Activated gamma-delta T cell treated with Interleukin-2 at 50 U/mL for 16 hours (primary cell): ENCODE measurements around the gene PIAS4.
A peak's percentile ranks its signal among the peaks of the same experiment; 100 is the strongest.

Experiments
- DNase-seq: peaks from one replicate; pipeline ENCODE4 v3.0.0-alpha.2; 2020

Gene PIAS4

DNA sequence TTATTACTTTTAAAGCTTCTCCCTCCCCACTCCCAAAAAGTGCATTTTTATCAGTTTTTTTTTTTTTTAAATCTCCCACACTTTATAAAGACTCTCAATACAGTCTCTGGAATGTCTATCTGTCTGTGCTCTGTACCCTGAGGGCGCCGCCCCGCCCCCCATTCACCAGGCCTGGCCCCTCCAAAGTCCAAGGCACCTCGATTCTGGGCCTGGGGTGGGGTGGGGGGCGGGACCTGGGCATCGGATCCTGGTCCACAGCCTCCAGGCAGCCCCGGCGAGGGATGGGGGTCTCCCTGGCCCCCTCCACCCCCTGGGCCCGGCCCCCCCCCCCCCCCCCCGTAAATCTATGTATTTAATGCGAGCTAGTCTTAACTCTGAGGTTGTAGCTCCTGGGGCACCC is 35.9 kb downstream of the PIAS4 start:
- no peak for DNase-seq

DNA sequence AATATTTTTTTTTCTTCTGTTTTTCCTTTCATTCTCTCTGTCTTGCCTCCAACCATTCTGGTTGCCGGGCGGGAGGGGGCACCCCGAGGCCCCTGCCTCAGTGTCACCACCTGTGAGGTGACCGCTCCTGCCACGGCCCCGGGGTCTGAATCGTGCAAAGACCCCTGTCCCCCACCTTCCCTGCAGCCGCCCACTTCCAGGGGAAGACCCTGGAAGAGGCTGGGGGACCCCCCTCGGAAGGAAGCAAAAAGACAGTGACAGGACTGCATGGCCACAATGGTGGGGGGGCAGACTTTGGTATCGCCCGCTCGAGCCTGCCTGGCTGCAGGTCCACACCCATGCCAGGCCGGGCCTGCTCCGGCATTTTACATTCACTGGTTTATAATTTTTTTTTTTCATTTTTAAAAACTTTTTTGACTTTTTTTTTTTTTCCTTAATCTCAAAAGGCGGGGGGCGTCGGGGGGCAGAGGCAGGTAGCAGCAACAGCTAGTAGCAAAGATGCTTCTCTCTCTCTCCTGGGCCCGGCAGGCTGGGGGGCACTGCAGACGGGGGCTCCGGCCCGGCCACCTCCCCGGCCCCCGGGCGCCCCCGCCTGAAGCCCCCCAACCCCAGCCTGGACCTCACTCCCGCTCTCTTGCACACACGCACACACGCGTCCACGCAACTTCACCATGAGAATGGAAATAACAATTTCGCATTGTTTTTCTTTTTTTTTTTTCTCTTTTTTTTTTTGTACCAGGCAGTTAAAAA is 36.6 kb downstream of the PIAS4 start:
- DNase-seq: no peak

DNA sequence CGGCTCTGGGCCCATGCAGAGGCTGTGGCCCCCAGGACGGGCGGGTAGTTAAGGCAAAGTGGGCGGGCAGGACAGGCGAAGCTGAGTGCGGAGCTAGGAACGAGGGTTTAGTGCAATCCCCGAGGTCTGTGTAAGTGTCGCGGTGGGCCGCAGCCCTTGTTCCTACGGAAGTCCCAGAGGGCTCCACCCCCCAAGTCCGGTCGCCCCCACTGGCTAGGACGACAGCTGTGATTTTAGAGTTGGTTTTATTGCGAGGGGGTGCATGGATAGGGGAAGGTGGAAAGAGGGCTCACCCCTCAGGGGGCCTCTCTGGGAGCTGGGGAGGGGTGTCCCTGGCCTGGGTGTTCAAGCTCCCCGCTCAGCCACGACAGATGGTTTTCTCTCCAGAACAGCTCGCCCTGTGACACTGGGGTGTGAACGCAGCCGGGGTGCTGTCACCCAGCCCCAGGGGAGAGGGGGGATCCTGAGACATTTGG is 37.5 kb downstream of the PIAS4 start:
- no peak for DNase-seq

DNA sequence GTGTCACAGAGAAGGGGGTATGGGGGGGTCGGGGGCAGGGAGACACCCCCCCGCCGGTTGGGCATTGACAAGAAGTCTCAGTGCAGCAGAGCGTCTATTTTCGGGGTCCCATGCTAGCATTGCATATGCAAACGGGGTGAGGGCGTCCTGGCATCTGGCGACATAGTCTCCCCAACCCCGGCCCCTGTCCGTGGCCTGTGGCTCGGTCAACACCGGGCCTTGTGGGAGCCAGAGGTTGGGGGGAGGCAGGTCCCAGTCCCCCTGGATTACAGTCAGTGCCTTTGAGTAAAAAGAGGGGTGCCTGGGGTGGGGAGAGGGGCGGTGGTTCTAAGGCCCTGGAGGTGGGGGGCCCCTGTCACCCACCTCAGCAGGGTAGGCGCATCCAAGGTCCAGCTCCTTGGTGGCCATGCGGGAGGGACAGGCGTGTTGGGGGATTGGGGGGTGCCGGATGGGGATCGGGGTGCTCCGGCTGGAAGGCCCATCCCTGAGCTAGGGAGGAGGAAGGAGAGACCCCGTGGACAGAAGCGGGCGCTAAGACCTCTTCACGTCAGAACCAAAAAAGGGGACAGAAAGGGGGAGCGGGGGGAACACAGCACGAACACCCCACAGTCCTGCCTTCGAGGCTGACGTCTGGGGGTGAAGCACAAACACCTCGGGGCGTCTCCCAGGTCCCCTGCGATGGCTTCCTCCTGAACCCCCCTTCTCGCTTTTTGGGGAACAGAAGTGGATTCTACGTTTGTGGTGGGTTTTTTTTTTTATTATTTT is 38.2 kb downstream of the PIAS4 start:
- DNase-seq: no peak

DNA sequence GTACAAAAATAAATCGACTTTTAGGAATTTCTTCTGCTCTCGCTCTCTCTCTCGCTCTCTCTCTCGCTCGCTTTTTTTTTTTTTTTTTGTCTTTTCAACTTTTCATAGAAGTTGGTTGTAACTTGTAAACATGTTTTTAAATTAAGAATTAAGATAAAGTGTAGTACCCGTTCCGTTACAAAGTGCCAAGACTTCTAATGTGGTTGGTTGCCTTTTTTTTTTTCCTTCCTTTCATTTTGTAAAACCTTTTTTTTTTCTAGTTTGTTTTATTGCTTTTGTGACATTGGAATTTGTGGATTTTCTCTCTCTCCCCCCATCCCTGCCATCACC is 38.8 kb downstream of the PIAS4 start:
- DNase-seq: no peak

DNA sequence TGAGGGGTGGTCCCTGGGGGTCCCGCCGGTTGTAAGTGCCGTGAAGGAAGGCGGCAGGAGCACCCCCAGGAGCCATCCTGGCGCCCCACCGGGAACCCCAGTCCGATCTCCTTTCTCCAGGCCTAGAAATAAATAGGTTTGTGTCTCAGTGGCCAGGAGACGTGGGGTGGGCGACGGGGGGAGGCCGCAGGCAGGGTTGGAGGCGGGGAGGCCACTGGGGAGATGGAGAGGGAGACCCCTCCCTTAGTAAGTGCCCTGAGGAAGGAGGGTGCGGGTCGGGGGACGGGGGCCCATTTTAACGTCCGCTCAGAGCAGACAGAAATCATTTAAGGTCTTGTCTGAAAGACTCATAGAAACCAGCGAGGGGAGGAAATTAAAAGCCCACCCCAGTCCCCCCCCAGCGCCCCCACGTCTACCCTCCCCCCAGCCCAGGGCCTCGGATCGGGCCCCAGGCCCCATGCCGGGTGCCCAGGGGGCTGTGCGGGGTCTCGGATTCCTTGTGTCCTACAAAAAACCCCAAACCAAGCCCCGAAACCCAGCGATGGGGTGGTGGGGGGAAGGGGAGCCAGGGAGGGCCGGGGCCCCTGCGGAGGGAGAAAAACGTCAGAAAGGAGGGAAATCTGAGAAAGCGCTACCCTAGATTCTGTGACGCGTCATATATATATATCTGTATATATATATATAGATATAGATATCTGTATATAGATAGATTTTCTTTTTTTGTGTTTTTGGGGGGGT is 39.6 kb downstream of the PIAS4 start:
- no peak for DNase-seq

DNA sequence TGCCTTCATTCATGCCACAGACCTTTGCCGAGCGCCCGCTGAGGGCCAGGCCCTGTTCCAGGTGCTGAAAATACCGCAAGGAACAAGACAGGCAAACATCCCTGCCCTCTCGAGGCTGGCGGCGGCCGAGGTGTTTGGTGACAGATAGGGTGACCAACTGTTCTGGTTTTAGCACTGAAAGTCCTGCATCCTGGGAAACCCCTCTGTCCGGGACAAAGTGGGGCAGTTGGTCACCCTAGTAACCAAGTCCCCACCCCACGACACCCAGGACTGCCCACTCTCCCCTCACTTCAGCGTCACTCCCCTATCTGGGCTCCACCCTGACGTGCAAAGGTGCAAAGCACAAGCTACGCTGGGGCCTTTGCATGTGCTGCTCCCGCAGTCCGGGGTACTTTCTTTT is 41.9 kb downstream of the PIAS4 start:
- DNase-seq: no peak

DNA sequence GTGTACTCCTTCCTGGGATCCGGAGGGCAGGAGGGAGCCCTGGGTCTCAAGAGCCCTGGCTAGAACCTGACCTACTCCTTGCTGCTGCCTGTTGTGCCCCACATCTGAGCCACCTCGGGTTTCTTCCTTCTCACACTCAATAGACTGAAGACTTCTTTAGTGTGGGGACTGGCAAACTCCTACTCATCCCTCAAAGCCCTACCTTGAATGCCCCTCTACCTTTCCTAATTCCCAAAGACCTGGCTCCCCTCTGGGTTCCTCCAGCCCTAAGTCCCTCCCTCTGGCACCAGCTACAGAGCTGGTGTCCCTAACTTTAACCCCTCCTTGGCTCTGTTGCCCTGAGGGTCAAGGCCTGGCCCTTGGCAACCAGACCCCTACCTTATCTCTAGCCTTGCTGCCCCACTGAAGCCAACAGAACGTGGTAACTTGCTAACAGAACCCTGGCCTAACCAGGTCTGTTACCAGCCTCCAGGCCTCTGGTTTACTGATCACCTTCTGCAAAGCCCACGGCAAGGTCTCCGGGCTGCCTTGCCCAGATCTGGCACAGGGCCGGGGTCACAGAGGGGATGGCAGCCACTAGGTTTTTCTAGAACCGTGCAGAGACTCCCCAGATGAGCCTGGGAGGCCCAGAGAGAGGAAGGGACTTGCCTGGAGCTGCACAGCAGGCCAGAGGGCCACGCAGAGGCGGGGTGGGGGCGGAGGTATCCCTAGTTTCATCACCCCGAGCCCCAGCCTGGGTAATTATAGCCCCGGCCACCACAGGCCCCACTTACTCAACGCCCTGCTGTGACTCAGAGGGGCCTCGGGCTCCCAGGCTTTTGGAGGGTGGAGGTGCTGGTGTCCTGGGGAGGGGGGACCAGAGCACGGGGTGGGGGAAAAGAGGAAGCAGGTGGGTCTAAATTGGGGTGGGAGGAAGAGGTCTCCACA is 43.9 kb downstream of the PIAS4 start:
- DNase-seq: no peak

DNA sequence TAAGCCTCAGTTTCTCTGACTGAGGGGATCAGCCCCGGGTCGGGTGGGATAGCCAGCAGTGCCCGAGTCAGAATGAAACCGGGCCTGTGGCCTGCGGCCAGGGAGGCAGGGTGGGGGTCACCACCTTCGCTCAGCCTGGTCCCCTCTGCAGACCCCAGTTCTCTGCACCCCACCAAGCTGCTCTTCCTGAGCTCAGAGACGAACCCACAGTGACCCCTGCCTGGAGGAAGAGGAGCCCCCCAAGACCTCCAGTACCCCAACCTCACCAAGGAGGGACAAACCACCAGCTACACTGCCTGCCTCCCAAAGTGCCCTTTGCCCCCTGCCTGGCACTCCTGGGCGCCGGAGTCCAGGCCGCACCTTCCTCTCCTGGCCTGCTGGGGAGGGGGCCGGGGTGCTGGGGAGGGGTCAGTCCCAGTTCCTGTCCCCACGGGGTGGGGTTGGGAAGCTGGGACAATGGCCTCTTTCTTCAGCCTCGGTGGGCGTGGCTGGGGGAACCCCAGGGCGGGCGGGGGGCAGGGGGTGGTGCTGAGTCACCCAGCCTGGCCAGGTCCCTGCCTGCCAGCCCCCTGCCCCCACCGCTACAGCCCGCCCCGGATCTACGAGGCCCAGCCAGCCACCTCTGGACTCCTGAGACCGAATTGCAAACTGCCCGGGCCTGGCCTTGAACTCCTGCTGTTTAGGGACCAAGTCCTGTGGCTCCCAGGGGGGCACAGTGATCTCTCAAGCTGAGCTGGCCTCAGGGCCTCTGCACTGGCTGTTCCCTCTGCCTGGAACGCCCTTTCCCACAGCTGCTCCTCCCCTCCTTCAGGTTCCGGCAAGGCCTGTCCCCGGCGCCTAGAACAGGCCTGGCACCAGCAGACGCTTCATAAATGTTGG is 44.8 kb downstream of the PIAS4 start:
- no peak for DNase-seq

DNA sequence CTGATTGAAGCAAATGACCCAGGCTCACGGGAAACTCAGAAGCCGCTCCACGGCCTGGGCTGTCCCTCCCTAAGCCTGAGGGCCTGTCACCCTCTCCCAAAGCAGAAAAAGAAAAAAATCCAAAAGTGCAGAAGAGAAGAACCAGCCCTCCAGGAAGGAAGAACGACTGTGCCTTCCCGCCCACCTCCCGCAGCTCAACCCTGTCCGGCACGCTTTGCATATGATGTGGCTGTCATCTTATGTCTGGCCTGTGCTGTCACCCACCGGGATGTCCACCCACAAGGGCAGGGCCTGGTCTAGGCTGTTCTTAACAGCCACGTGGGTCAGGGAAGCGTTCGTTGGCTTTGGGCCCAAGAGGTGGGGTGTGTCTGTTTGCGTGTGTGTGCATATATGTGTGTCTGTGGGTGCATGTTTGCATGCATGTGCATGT is 45.5 kb downstream of the PIAS4 start:
- DNase-seq: no peak

DNA sequence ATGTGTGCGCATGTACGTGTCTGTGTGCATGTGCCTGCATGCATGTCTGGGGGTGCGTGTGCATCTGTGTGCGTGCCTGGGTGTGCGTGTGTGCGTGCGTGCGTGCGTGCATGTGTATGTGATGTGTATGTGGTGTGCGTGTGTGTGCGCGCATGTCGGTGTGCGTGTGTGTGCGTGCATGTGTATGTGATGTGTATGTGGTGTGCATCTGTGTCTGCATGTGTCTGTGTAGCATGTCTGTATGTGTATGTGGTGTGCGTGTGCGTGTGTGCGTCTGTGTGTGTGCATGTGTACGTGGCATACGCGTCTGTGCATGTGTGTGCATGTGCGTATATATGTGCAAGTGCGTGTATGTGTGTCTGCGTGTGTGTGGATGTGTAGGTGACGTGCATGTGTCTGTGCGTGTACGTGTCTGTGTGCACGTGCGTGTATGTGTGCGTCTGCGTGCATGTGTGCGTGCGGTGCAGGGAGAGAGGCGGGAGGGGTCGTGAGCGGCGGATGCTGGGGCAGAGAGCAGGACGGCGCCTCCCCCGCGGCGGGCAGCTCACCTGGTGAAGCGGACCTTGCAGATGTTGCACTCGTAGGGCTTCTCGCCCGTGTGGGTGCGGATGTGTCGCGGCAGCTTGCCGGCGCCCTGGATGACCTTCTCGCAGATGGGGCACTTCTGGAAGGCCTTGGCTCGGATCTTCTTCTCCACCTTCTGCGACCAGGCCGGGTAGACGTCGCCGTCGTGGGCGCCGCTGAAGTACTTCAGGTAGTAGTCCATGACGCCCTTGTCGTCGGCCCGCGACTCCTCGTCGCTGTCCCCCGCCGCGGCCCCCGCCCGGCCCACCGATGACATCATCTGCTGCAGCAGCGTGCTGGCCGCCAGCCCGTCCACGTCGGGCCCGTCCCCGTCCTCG is 46.1 kb downstream of the PIAS4 start:
- DNase-seq: no peak

DNA sequence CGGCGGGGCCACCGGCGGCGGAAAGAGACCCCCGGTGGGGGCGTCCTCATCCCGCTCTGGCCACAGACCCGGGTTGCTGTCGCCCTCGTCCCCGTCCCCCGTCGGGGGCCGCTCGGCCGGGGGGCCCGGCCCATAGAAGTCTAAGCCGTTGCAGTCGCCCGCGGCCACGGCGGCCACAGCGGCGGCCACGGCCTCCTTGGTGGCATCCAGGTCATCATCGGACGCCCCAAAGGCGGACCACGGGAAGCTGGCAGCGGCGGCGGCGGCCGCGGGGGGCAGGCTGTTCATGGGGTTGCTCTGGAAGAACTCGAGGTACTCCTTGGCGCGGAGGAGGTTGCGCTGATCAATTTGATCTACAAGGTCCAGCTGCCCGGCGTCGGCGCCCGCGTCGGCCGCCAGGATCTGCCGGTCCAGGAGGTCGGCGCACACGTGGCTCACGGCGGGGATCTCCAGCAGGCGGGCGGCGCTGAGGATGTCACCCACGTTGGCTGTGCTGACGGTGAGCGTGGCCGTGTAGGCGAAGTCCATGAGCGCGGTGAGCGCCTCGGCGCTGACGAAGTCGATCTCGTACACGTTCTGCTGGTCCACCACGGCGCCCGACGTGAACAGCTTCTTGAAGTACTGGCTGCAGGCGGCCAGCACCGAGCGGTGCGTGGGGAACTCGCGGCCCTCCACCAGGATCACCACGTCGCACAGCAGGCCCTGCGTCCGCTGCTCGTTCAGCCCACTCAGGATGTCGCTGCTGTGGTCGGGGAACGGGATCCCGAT is 47.1 kb downstream of the PIAS4 start:
- DNase-seq: no peak

DNA sequence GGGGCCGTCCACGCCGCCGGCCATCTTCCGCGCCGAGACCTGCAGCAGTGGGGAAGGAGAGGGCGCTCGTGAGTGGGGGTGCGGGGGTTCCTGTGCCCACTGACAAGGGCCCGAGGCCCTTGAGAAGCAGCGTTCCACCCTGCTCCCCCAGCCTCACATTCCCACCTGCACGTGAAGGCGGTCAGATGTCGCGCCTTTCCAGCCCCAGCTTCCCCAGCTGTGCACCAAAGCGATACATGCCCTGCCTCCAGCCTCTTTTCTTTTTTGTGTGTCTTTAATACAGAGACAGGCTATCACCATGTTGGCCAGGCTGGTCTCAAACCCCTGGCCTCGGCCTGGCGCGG is 47.6 kb downstream of the PIAS4 start:
- no peak for DNase-seq

DNA sequence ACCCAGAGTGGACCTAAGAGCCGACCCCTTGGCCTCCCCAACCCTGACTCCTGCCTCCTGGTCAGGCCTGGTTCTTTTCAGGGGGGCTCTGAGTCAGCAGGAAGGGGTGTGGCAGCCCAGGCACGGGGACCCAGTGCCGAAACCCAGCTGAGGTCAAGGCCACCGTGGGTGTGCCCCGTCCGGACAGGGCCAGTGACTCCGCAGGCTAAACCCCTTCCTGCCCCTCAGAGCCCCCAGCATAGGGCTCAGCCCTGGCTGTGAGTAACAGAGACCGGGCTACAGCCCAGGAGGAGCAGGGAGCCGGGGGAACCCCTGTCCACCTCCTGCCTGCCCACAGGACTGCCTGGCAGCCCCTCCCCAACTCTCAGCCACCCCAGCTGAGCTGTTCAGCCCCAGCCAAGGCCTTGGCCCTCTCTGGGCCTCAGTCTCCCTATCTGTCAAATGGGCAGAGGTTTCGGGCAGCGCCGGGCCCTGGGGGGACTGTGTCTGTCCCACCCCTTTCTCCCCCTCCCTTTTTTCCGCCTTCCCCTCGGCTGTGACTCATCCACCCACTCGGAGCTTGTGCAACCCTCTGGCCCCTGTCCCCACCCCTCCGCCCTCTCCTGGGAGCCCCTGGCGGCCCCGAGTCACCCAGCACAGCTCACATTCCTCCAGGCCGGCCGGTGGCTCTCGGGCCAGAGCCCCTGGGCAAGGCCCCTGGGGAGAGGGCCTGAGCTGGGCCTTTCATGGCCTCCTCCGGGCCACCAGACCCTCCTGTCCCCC is 50.6 kb downstream of the PIAS4 start:
- peak; percentile 64 for DNase-seq

DNA sequence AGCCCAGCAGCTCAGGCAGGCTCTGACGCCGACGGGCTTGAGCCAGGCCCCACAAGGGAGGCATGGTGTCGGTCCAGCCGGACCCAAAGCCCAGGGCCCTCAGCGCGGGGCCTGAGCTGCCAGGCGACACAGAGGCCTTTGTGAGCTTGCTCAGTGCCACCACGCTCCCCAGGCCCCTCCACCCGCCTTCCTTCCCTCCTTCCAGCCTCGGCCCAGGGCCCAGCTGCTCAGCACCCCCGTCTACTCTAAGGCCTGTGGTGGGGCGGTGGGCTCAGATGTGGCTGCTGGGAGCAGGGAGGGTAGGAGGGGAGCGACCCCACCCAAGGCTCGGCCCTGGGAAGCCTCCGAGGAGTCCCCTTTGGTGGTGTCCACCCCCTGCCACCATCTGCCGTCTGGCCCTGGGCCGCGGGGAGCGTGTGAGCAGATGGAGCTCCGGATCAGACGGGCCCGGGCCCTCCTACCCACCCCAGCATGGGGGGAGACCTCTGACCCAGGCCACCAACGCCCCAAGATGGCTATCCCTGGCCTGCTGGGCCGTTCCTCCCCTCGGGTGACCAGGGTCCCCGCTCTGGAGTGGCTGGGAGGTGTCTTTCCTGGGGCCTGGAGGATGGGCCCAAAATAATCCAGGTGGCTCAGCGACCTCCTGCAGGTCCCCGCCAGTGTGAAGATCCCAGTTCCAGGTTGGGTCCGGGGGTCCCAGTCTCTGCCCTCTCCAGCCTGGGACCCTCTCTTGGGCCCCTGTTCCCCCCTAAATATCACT is 51.3 kb downstream of the PIAS4 start:
- no peak for DNase-seq

DNA sequence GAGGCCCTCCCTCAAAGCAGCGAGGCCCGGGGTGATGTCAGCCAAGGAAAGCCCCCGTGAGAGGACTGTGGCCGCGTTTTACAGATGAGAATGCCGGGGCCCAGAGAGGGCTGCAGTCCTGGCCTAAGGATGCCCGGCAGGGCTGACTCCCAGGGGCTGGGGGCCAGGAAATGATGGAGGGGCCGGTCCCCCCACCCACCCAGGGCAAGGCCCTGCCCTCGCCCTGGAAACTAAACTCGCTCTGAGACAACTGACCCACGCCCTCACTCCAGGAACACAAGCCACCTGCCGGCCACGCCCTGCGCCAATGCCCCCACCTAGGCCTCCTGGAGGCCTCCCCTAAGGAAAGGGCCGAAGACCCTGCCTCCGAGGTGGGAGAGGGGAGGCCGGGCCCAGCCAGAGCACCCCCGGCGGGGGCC is 51.9 kb downstream of the PIAS4 start:
- DNase-seq: no peak

DNA sequence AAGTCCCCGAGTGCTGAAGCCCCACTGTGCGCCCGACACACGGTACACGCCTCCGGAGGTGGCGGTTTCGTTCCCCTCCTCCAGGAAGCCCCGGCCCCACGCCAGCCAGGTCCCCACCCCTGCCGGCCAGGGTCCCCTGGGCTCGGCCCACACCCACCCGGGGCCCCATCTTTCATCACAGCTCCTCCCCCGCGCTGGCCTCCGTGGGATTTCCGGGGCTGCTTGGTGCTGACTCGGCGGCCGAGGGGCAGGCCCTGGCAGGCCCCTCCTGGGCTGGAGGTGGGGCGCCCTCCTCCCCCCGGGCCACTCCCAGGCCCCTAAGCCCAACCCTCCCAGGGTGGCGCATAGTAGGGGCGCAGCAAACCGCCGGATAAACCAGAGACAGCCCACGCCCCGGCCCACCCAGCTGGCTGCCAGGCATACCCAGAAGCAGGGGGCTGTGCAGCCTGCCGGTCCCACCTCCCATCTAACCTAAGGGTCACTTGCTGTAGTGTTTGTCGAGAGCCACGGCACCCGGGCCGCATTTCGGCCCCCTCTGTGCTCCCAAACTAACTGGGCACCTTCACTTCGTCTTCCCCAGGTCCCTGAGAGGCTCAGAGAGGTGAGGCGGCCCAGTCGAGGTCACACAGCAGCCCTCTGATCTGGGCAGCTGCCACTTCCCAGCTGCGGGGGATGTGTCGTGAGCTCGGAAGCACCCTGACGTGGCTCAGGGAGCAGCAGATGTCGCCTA is 52.5 kb downstream of the PIAS4 start:
- DNase-seq: peak; percentile 71
